ENCODE data around the gene CYTH1.

- TF ChIP-seq, protein P1, sequence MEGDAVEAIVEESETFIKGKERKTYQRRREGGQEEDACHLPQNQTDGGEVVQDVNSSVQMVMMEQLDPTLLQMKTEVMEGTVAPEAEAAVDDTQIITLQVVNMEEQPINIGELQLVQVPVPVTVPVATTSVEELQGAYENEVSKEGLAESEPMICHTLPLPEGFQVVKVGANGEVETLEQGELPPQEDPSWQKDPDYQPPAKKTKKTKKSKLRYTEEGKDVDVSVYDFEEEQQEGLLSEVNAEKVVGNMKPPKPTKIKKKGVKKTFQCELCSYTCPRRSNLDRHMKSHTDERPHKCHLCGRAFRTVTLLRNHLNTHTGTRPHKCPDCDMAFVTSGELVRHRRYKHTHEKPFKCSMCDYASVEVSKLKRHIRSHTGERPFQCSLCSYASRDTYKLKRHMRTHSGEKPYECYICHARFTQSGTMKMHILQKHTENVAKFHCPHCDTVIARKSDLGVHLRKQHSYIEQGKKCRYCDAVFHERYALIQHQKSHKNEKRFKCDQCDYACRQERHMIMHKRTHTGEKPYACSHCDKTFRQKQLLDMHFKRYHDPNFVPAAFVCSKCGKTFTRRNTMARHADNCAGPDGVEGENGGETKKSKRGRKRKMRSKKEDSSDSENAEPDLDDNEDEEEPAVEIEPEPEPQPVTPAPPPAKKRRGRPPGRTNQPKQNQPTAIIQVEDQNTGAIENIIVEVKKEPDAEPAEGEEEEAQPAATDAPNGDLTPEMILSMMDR (IDR thresholded peaks at IDR 0.05 in 8 of 11, conservative IDR thresholded peaks at IDR 0.05 in 3 of 11), result no peak
- no peak for TF ChIP-seq POLR2A (IDR thresholded peaks at IDR 0.05)
- TF ChIP-seq POLR2AphosphoS5 (IDR thresholded peaks at IDR 0.05), result no peak
Observed at GRCh38 chr17:78747488-78747887, 34.6 kb downstream of the CYTH1 start.

All from spleen (tissue), 7 donors.